DMS79 treated with DMSO at 0.1 percent for 48 hours (cell line): Measurements from ENCODE around the gene P4HA1.

Source experiments
- DNase-seq: peaks from one replicate; lab custom pipeline; 2025; lab: John Stamatoyannopoulos, UW

The P4HA1 gene

GRCh38 chr10:72976886-72977285 is 119.8 kb downstream of the P4HA1 start:
- DNase-seq: no peak
